ENCODE results near the gene PAX7.

Gene PAX7

DNA sequence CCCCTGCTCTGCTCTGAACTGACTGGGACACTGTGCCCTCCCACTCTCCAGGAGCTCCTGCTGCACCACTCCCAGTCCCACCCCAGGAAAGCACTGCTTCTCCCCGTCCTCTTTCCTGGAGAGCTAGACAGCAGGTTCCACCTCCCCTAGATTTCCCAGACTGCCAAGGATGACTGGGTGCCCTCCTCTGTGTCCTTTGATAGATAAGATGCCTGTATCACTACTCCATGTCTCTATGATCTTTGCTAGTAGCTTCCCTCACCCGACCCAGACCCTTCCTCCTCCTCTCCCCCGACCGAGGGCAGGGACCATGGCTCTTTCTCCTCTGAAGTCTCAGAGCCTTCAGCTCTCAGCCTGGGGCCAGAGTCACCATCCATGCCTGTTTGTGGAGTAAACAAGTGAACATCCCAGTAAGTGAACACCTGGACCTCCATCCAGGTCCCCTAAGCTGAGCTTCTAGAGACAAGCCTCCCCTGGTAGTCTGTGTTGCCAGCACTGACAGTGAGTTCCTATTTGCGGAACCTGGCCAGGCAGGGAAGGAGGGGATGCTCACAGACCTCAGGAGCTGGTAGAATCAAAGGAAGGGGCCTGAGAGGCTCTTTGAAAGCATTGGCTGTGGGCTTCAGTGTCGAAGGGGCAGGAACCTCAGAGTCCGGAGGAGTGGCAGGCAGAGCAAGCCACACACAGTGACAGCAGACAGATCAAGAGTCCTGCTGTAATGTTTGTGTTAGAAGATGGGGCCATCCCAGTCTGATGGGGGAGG is 104.0 kb downstream of the PAX7 start:
- Histone ChIP-seq H4K20me1 (ENCODE audit: low read depth, low read length) (no peaks in the 10 kb centered on the region), H3F3A (ENCODE audit: insufficient read depth) (no peaks in the 10 kb centered on the region), H3K36me3 (ENCODE audit: low read length) (no peaks in the 10 kb centered on the region), H3K27me3 (ENCODE audit: low read length) (no peaks in the 10 kb centered on the region), H3K9me3 (ENCODE audit: insufficient read depth, low read length) (no peaks in the 10 kb centered on the region), H3K27ac (ENCODE audit: low read depth, low read length) (no peak overlapping the region), H3K79me2 (ENCODE audit: insufficient read depth, low read length) (no peaks in the 10 kb centered on the region), H3K9ac (ENCODE audit: low read length) (no peak overlapping the region), H3K4me3 (ENCODE audit: insufficient read depth, low read length, poor library complexity, severe bottlenecking) (no peak overlapping the region), H2AFZ (ENCODE audit: low read depth, low read length, severe bottlenecking) (no peak overlapping the region), H3K9me2 (replicated peaks; ENCODE audit: insufficient read depth, low read length) (no peaks in the 10 kb centered on the region), H3K4me2 (ENCODE audit: low read depth, low read length, poor library complexity, severe bottlenecking) (no peak overlapping the region)
- TF ChIP-seq EZH2phosphoT487 (conservative IDR thresholded peaks at IDR 0.05; ENCODE audit: low read length): no peak
- TF ChIP-seq, protein P1, sequence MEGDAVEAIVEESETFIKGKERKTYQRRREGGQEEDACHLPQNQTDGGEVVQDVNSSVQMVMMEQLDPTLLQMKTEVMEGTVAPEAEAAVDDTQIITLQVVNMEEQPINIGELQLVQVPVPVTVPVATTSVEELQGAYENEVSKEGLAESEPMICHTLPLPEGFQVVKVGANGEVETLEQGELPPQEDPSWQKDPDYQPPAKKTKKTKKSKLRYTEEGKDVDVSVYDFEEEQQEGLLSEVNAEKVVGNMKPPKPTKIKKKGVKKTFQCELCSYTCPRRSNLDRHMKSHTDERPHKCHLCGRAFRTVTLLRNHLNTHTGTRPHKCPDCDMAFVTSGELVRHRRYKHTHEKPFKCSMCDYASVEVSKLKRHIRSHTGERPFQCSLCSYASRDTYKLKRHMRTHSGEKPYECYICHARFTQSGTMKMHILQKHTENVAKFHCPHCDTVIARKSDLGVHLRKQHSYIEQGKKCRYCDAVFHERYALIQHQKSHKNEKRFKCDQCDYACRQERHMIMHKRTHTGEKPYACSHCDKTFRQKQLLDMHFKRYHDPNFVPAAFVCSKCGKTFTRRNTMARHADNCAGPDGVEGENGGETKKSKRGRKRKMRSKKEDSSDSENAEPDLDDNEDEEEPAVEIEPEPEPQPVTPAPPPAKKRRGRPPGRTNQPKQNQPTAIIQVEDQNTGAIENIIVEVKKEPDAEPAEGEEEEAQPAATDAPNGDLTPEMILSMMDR (IDR thresholded peaks at IDR 0.05; ENCODE audit: insufficient read depth, low read length, poor library complexity, severe bottlenecking): no peak

DNA sequence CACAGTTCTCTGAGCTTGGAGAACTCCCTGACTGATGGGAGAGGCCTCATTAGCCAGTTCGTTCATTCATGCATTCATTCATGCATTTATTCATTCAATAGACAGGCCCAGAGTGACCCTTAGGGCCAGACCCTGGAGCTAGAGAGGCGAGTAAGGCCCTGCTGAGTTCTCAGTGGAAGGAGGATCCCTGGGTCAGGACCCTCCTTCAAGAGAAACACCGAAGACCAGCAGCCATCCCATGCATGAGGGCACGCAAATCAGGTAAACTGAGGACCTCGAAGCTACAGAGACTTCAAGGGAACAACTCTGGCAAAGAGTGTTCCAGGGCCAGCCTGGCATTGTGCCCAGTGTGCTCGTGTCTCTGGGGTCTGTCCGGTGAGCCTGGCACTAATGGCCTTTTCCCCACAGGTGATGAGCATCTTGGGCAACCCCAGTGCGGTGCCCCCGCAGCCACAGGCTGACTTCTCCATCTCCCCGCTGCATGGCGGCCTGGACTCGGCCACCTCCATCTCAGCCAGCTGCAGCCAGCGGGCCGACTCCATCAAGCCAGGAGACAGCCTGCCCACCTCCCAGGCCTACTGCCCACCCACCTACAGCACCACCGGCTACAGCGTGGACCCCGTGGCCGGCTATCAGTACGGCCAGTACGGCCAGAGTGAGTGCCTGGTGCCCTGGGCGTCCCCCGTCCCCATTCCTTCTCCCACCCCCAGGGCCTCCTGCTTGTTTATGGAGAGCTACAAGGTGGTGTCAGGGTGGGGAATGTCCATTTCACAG is 104.8 kb downstream of the PAX7 start:
- Histone ChIP-seq H3K4me3 (ENCODE audit: insufficient read depth, low read length, poor library complexity, severe bottlenecking) (no peak overlapping the region), H3K27ac (ENCODE audit: low read depth, low read length) (no peak overlapping the region)
- TF ChIP-seq EZH2phosphoT487 (conservative IDR thresholded peaks at IDR 0.05; ENCODE audit: low read length): no peak
- TF ChIP-seq, protein P1 (IDR thresholded peaks at IDR 0.05; ENCODE audit: insufficient read depth, low read length, poor library complexity, severe bottlenecking): no peak

DNA sequence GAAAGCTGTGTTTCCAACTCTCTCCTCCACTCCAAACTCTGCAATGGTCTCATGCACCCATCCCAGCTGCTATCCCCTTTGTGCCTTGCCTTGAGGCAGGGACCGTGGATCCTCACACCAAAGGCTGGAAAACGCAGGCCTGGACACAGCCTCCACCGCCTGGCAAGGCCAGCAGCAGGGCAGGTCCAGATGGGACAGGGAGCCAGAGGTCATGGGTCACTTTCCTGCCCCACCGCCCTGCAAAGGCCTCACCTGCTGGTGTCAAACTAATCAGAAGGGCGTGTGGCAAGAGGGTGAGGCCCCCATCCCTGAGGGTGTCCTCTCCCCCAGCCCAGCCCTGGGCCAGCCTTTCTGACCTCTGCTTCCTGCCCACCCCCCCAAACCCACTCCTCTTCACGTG is 106.3 kb downstream of the PAX7 start:
- Histone ChIP-seq H3K79me2 (ENCODE audit: insufficient read depth, low read length) (no peaks in the 10 kb centered on the region), H3F3A (ENCODE audit: insufficient read depth) (no peaks in the 10 kb centered on the region), H3K9me2 (replicated peaks; ENCODE audit: insufficient read depth, low read length) (no peaks in the 10 kb centered on the region), H3K4me3 (ENCODE audit: insufficient read depth, low read length, poor library complexity, severe bottlenecking) (no peak overlapping the region), H3K9ac (ENCODE audit: low read length) (no peak overlapping the region), H3K9me3 (ENCODE audit: insufficient read depth, low read length) (no peaks in the 10 kb centered on the region), H3K27me3 (ENCODE audit: low read length) (no peaks in the 10 kb centered on the region), H3K4me2 (ENCODE audit: low read depth, low read length, poor library complexity, severe bottlenecking) (no peak overlapping the region), H3K27ac (ENCODE audit: low read depth, low read length) (no peak overlapping the region), H4K20me1 (ENCODE audit: low read depth, low read length) (no peaks in the 10 kb centered on the region), H2AFZ (ENCODE audit: low read depth, low read length, severe bottlenecking) (no peak overlapping the region), H3K36me3 (ENCODE audit: low read length) (no peaks in the 10 kb centered on the region)
- TF ChIP-seq, protein P1 (IDR thresholded peaks at IDR 0.05; ENCODE audit: insufficient read depth, low read length, poor library complexity, severe bottlenecking): no peak
- TF ChIP-seq EZH2phosphoT487 (conservative IDR thresholded peaks at IDR 0.05; ENCODE audit: low read length): no peak

More for the DNA sequence above, 104.8 kb downstream of the PAX7 start:
- Histone ChIP-seq H4K20me1 (ENCODE audit: low read depth, low read length) (no peaks in the 10 kb centered on the region), H3K27me3 (ENCODE audit: low read length) (no peaks in the 10 kb centered on the region), H3K9ac (ENCODE audit: low read length) (no peak overlapping the region), H3K79me2 (ENCODE audit: insufficient read depth, low read length) (no peaks in the 10 kb centered on the region), H3K9me2 (replicated peaks; ENCODE audit: insufficient read depth, low read length) (no peaks in the 10 kb centered on the region), H3K36me3 (ENCODE audit: low read length) (no peaks in the 10 kb centered on the region), H3K9me3 (ENCODE audit: insufficient read depth, low read length) (no peaks in the 10 kb centered on the region), H2AFZ (ENCODE audit: low read depth, low read length, severe bottlenecking) (no peak overlapping the region), H3K4me2 (ENCODE audit: low read depth, low read length, poor library complexity, severe bottlenecking) (no peak overlapping the region), H3F3A (ENCODE audit: insufficient read depth) (no peaks in the 10 kb centered on the region)
